GM12864 (cell line): ENCODE measurements around the gene IHH.

Experiments used
- DNase-seq: peaks from one replicate; pipeline ENCODE4 v3.0.0-alpha.2; 2011; ENCODE audit warnings: low read depth
- H3K4me3 ChIP-seq: 2 replicates; pipeline ENCODE4 v1.5.1; 2011; ENCODE audit warnings: mild to moderate bottlenecking, low read depth, low read length, control low read depth
- TF ChIP-seq, protein P1 (sequence below): IDR thresholded peaks from 2 replicates; pipeline ENCODE4 v1.5.1; 2011; ENCODE audit warnings: low read depth, mild to moderate bottlenecking, moderate library complexity, low read length, control low read depth, inconsistent platforms; ENCODE audit errors: missing control alignments

Gene IHH

DNA sequence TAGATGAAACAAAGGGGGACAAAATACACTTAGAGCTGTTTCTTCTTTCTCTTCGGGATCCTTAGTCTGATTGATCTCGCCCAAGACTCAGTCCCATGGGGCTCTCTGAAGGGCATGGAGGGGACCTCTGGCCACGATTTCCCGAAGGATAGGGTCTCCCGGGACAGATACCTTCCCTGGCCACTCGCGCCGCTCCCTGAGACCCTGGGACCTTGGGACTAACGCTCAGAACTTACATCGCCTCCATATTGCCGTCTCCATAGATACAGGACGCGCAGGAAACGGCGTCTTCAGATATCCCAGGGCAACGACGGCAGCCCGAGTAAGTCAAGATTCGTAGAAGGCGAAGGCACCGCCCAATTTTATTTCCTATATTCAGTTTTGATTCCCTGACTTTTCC, 19.5 kb downstream of the IHH start, which contains the start of gene CFAP65:
CFAP65 (minus strand) TSS at position 265 of the 400 bp plus-strand sequence. CDS start 2,468 bp downstream, outside the sequence.
- no peak within 1 kb of the TSS for H3K4me3 ChIP-seq
- TF ChIP-seq, protein P1, sequence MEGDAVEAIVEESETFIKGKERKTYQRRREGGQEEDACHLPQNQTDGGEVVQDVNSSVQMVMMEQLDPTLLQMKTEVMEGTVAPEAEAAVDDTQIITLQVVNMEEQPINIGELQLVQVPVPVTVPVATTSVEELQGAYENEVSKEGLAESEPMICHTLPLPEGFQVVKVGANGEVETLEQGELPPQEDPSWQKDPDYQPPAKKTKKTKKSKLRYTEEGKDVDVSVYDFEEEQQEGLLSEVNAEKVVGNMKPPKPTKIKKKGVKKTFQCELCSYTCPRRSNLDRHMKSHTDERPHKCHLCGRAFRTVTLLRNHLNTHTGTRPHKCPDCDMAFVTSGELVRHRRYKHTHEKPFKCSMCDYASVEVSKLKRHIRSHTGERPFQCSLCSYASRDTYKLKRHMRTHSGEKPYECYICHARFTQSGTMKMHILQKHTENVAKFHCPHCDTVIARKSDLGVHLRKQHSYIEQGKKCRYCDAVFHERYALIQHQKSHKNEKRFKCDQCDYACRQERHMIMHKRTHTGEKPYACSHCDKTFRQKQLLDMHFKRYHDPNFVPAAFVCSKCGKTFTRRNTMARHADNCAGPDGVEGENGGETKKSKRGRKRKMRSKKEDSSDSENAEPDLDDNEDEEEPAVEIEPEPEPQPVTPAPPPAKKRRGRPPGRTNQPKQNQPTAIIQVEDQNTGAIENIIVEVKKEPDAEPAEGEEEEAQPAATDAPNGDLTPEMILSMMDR: no peak
- no peak for DNase-seq

DNA sequence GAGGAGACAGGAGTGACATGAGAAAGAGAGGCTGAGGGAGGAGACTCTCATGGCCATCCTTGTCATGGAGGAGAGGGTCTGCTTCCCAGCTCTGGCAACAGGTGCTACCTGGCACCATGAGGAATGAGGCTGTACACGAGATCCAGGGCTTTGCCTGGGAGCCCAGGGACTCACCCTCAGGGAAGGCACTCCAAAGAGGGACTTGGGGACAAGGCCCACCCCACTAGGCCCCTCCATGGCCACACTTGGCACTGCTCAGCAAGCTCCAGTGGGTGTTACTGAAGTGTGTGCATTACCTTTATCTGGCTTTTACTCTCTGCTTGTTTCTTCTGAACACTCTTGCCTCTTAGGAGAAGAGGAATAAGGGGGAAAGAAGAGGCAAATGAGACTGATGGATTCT, 22.1 kb downstream of the IHH start:
- no peak overlapping the region for H3K4me3 ChIP-seq
- no peak for DNase-seq
- TF ChIP-seq, protein P1: no peak

DNA sequence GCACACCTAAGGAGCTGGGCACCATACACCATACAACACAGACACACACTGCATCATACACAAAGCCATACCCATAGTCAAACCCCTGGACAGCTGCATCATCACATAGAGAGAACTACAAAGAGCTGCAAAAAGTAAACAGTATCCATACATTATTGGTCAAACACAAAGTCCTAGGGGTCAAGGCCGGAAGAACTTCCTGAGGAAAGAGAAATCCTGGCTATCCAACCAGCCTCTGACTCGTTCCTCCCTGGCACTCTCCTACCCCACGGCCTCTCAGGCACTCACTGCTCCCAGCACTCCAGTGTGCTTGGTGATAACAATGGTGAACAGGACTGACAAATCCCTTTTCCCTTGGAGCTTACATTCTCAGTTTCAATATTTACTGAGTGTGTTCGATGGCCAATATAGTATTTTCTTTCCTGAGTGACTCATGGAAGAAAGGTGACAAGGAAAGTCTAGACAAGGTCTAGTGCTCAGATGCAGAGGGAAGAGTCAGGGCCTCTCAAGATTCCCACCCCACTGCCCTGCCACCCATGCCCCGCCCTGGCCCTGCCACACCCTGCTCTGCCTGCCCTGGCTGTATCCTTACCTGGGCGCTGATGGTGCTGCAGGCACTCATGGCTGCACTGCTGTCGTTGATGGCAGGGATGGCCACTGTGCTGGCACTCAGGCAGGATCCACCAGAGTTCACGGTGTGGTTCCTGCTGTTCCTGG, 22.8 kb downstream of the IHH start:
- no peak overlapping the region for H3K4me3 ChIP-seq
- TF ChIP-seq, protein P1: no peak
- DNase-seq: no peak

DNA sequence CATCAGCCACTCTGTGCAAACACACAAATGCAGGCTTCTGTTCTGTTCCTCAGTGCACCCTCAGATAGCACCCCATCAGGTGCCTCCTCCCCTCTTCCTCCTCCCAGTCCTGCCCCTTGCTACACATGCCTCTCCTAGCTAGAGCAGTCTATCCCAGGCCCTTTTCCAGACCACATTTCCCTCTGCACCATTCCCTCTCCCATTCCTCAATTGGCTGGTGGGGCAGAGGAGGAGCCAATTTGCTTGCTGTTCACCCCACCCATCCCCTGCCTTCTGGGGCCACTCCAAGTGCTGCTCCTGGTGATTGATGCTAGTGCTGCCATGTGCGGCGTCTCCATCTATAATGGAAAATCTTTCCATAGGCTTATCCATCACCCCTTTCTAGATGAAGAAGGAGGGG, 24.8 kb downstream of the IHH start:
- TF ChIP-seq, protein P1: no peak
- no peak for DNase-seq
- no peak overlapping the region for H3K4me3 ChIP-seq

DNA sequence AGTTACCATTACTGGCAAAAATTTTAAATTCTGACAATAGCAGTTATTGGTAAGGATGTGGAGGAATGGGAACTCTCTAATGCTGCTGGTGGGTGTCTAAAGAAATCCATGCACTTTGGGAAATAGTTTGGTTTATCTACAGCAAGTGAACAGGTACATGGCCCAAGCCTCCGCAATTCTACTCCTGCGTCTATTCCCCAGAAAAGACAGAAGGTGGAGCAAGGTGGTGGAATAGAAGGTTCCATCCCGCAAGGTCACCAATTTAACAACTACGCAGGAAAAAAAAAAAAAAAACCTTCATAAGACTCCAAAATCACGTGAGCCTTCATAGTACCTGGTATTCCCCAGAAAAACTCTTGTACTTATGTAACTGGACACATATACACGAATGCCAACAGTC, 25.9 kb downstream of the IHH start:
- no peak overlapping the region for H3K4me3 ChIP-seq
- no peak for DNase-seq
- TF ChIP-seq, protein P1: no peak

DNA sequence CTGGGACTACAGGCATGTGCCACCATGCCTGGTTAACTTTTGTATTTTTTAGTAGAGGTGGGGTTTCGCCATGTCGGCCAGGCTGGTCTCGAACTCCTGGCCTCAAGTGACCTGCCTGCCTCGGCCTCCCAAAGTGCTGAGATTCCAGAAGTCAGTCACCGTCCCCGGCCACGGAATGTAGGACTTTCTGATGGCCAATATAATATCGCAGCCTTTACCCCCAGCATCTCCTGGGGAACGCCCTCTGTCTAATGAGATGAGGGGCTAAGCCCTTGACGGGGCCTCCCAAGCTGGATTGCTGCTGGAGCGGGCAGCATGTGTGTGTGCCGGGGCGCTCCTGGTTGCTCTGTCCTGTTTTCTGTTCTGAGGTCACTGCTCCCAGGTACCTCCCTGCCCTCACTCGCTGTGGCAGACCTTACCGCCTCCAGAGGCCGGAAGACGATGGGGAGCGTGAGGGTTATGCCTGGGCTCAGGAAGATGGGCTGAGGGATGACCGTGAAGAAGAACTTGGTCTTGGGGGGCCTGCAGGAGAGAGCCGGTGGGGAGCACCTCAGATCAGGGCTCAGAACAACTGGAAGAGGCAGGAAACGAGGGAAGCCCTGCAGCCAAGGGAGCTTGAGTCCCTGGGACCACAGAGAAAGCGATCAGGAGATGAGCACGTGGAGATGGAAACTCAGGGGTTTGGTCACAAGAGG, 28.5 kb downstream of the IHH start:
- TF ChIP-seq, protein P1: no peak
- H3K4me3 ChIP-seq: no peak overlapping the region
- no peak for DNase-seq
